ENCODE data around the gene MBP. TPM values are rescaled to one million over a fixed set of nuclear protein-coding genes. Genes with fewer than 3 reads are reported as not detected.

The MBP gene
- total RNA-seq, 6 experiments from 2014 or later, result 0.05 to 0.23 (median 0.12) TPM; not detected in 1

DNA sequence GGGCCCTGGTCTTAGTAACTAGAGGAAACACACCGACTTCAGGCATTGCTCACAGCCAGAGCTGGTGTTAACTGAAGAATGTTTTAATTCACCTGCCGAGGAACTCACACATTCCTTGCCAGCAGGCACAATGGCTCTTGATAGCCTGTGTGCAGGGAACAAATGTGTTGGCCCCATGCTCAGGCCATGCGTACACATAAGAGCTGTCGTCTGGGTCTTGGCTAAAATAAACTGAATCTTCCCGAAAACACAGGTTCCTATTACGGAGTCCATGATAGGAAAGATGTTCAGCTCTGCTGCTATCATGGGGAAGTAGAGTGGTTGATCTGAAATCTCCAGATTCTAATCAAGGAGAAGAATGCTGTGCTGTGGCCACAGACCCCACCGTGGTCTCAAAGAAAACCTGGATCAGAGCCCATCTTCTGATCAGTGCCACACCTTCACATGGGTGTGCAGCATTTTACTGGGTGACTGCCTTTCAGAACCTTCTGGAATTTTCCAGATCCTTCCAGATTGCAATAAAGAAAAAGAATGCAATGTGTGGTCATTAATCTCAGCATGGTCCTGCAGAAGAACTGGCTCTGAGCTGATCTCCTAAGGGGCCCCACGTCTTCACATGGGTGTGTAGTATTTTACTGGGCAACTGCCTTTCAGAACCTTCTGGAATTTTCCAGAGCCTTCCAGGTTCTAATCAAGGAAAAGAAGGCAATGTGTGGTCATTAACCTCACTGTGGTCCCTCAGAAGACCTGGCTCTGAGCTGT, 17.2 kb downstream of the MBP start:
- Mint-ChIP-seq H3K27me3 (ENCODE audit: insufficient read depth) (peaks cover 4% of the 10 kb centered on the region), H3K9me3 (no peaks in the 10 kb centered on the region), H3K4me1 (ENCODE audit: low read depth) (peaks cover 6% of the 10 kb centered on the region; the same call in 1 of the 2 replicates), H3K36me3 (ENCODE audit: low read depth) (no peaks in the 10 kb centered on the region), H3K4me3 (no peak overlapping the region), H3K27ac (no peak overlapping the region)
- no peak for DNase-seq
- TF ChIP-seq, protein P1, sequence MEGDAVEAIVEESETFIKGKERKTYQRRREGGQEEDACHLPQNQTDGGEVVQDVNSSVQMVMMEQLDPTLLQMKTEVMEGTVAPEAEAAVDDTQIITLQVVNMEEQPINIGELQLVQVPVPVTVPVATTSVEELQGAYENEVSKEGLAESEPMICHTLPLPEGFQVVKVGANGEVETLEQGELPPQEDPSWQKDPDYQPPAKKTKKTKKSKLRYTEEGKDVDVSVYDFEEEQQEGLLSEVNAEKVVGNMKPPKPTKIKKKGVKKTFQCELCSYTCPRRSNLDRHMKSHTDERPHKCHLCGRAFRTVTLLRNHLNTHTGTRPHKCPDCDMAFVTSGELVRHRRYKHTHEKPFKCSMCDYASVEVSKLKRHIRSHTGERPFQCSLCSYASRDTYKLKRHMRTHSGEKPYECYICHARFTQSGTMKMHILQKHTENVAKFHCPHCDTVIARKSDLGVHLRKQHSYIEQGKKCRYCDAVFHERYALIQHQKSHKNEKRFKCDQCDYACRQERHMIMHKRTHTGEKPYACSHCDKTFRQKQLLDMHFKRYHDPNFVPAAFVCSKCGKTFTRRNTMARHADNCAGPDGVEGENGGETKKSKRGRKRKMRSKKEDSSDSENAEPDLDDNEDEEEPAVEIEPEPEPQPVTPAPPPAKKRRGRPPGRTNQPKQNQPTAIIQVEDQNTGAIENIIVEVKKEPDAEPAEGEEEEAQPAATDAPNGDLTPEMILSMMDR (IDR thresholded peaks at IDR 0.05), result no peak

DNA sequence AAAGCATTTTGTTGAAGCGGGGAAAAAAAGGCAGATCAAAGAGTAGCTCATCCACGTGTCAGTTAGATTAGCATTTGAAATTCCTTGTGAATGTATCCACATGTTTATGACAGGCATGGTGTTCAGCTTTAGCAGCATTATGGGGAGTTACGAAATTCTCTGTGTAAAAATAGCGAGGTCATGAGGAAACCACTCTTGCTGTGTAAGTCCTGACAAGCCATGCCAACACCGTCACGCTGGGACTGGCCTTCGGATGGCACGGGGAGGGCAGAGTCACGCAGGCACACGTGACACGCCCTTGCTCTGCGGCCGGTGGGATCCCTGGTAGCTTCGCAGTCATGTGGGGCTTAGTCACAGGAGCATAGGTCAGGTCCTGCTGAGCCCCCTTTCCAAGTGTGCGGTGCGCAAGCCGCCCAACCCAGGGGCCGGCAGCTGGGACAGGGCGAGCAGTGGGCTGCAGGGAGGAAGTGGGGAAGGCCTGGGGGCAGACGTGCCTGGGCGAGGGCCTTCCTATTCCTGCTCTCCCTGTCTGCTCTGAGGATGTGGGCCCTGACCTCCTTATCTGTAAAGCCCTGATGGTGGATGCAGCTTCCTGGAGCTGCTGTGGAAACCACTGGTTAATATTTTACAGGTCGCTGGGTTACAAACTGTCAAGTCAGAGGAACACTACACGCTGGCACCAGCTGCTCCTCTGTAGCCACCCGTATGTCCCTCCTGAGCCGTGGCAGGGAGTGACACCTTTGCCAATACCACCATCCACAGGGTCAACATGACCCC, 18.0 kb downstream of the MBP start:
- Mint-ChIP-seq H3K4me1 (ENCODE audit: low read depth) (peaks cover 6% of the 10 kb centered on the region; the same call in 1 of the 2 replicates), H3K4me3 (no peak overlapping the region), H3K27ac (no peak overlapping the region), H3K27me3 (ENCODE audit: insufficient read depth) (peaks cover 4% of the 10 kb centered on the region), H3K9me3 (no peaks in the 10 kb centered on the region), H3K36me3 (ENCODE audit: low read depth) (no peaks in the 10 kb centered on the region)
- peak; percentile 52 for DNase-seq
- TF ChIP-seq, protein P1 (IDR thresholded peaks at IDR 0.05), result no peak

DNA sequence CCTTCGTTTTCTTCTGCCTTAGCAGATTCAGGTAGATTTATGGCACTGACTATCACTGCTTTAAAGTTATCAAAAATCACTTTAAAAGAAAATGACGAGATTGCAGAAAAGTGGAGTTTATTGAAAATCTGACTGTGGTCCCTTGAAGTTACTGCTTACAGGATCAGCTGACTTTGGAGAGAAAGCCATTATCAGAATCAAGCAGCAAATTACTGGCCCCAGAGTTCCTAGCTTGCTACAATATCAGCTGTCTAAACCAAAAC, 18.5 kb downstream of the MBP start:
- Mint-ChIP-seq H3K27ac (no peak overlapping the region), H3K4me1 (ENCODE audit: low read depth) (peaks cover 10% of the 10 kb centered on the region; the same call in 1 of the 2 replicates), H3K4me3 (no peak overlapping the region), H3K27me3 (ENCODE audit: insufficient read depth) (peaks cover 4% of the 10 kb centered on the region), H3K9me3 (no peaks in the 10 kb centered on the region), H3K36me3 (ENCODE audit: low read depth) (no peaks in the 10 kb centered on the region)
- TF ChIP-seq, protein P1 (IDR thresholded peaks at IDR 0.05), result no peak
- no peak for DNase-seq

DNA sequence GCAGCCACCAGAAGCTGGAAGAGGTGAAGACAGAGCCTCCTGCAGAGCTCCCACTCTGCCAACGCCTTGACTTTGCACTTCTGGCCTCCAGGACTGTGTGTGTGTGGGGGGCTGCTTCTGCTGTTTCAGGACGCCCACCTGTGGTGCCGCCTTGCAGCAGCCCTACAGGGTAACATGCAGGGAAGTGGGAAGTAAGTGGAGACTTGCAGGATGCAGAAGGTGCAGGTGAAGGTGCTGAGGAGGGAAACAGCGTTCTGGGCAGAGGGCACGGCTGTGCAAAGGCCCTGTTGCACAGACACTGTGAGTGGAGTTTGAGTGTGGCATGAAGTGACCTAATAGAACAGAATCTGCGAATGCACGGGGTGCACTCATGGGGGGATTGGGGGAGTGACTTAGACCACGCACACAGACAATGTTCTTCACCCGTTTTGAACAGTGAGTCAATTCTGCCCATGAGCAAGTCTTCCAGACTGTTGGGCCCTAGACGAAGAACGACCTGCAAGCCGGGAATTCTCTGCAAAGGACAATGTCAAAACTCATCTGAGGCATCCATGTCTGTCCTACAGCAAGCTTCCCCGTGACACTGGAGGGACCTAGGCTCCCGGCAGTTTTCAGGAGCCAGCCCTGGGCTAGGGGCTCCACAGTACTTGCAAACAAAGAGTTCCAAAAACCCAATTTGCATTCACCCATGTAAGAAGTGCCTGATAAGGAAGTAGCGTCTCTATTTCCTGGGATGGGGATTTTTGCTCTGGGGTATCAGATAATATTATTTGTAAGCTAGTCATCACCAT, 19.0 kb downstream of the MBP start:
- no peak overlapping the region for H3K27ac Mint-ChIP-seq
- H3K36me3 Mint-ChIP-seq (ENCODE audit: low read depth), result no peaks in the 10 kb centered on the region
- H3K4me3 Mint-ChIP-seq, result no peak overlapping the region
- TF ChIP-seq, protein P1 (IDR thresholded peaks at IDR 0.05), result no peak
- no peak for DNase-seq
- no peaks in the 10 kb centered on the region for H3K9me3 Mint-ChIP-seq
- H3K27me3 Mint-ChIP-seq (ENCODE audit: insufficient read depth), result peaks cover 4% of the 10 kb centered on the region
- peaks cover 13% of the 10 kb centered on the region; the same call in 1 of the 2 replicates for H3K4me1 Mint-ChIP-seq (ENCODE audit: low read depth)

DNA sequence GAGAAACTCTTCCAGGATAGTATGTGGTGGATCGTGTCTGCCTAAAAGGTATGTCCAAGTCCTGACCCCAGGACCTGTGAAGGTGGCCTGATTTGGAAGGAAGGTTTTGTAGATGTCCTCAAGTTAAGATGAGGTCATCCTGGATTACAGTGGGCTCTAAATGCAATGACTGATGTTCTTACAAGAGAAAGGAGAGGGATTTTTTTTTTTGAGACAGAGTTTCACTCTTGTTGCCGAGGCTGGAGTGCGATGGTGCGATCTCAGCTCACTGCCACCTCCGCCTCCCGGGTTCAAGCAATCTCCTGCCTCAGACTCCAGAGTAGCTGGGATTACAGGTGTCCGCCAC, 19.9 kb downstream of the MBP start:
- no peak overlapping the region for H3K4me3 Mint-ChIP-seq
- H3K36me3 Mint-ChIP-seq (ENCODE audit: low read depth), result no peaks in the 10 kb centered on the region
- peaks cover 21% of the 10 kb centered on the region for H3K4me1 Mint-ChIP-seq (ENCODE audit: low read depth)

More for the DNA sequence above, 19.9 kb downstream of the MBP start:
- H3K9me3 Mint-ChIP-seq, result no peaks in the 10 kb centered on the region
- peaks cover 4% of the 10 kb centered on the region for H3K27me3 Mint-ChIP-seq (ENCODE audit: insufficient read depth)
- TF ChIP-seq, protein P1 (IDR thresholded peaks at IDR 0.05), result no peak
- no peak overlapping the region for H3K27ac Mint-ChIP-seq
- DNase-seq, result no peak
